Suprapubic skin (tissue), 4 donors: Measurements from ENCODE around the gene KCNA4.

Experiments used
- CTCF ChIP-seq, 2 donors: fragments of 200-600 bp in 1 of 2; fragments of 450-650 bp in 1 of 2; sonication (generic) in 1 of 2; IDR thresholded peaks; one replicate each; pipeline ENCODE4 v1.5.1; 2016 to 2019; ENCODE audit warnings: antibody characterized with exemption in 2 of 2, mild to moderate bottlenecking in 1 of 2, moderate library complexity in 1 of 2
- POLR2A ChIP-seq, 2 donors: fragments of 450-650 bp; IDR thresholded peaks; one replicate each; pipeline ENCODE4 v1.6.1; 2017; ENCODE audit warnings: antibody characterized with exemption in 2 of 2, mild to moderate bottlenecking in 2 of 2, moderate library complexity in 2 of 2
- POLR2AphosphoS5 ChIP-seq, 3 donors: sonication (generic); formaldehyde crosslinking; IDR thresholded peaks; one replicate each; pipeline ENCODE4 v1.6.1; 2017; ENCODE audit warnings: antibody characterized with exemption in 3 of 3

- TF ChIP-seq POLR2AphosphoS5 (IDR thresholded peaks at IDR 0.05) (no peak), CTCF (IDR thresholded peaks at IDR 0.05) (no peak), POLR2A (IDR thresholded peaks at IDR 0.05) (no peak)
These were observed 14.6 kb downstream of the KCNA4 start for GRCh38 chr11:30002157-30002785.
